ENCODE results near the gene PYDC1.
"Not testable (repeated sequence)": the region's sequence is repeated elsewhere in the genome, so short reads cannot be mapped to it uniquely, and the experiment has no call there.

PYDC1 gene

DNA sequence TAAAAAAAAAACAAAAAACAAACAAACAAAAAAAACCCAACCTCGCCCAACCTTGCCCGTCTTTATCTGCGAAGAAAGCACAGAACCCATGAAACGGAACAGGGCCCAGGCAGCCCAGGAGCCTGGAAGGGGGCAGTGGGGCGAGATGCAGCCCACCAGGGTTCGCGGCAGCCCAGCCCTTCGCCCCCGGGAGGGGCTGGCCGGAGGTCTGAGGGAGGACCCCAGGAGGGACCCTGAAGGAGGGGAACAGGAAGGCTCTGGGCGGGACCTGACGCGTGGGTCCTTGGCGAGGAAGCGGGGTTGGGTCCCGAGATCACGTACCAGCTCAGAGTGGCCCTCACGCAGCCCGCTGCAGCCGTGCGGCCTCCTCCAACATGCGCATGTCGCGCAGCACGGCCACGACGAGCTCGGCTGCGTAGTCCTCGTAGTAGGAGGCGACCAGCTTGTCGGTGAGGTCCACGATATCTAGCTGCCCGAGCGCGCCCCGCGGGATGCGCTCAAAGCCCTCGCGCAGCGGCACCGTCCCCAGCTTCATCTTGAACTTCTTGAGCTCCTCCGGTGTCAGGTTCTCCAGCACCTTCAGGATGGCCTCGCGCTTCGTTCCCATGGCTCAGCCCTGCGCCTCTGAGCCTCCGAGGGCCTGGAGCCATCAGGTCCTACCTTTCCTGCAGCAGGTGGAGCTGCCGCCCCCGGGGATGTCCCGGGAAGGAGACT is at the start of gene PYDC1:
Gene PYDC1 (minus strand): TSS at position 714 of the 714 bp plus-strand sequence. CDS start 107 bp downstream, at position 607.
- no peak for DNase-seq (ENCODE audit: low read depth in 2 of 2)

- peak; percentile 65 to 76 for DNase-seq (ENCODE audit: low read depth in 2 of 2)
Measured at GRCh38 chr16:31265329-31266245, 48.7 kb upstream of the PYDC1 start.

GRCh38 chr16:31262084-31262483 is 45.1 kb upstream of the PYDC1 start:
- no peak for DNase-seq (ENCODE audit: low read depth in 2 of 2)

DNA sequence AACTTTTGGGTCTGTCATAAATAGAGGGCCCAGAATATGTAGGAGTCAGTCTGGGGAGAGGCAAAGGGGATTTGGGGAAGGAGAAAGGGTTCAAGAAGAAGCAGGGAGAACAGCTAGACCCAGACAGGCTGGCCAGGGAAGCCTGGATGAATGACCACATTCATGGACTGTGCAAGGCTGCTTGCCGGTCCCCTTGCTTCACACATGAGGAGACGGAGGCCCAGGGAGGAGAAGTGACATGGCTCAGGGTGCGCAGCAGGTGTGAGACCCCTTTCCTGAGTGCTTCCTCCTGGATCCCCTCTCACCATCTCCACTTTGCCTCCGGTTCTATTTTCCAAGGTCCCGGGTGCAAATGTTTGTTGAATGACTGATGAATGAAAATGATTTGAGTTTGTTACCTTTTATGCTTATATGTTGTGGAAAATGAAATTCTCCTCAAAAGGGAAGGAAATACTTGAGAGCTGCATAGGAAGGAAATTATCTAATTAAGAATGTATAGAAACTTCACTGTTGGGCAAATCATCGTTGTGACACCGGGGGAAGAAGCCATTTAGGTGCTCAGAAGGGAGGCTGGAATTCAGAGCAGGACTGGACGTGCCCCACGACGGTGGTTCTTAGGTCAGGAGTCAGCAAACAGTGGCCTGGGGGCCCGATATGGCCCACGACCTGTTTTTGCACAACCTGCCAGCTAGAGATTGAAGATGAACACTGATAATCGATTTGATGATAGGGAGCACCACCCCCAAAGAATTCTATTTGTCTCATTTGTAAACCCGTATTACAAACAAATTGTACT is 43.4 kb upstream of the PYDC1 start:
- no peak for DNase-seq (ENCODE audit: low read depth in 2 of 2)

GRCh38 chr16:31258366-31258765 is 41.4 kb upstream of the PYDC1 start:
- DNase-seq (ENCODE audit: low read depth in 2 of 2): no peak

DNA sequence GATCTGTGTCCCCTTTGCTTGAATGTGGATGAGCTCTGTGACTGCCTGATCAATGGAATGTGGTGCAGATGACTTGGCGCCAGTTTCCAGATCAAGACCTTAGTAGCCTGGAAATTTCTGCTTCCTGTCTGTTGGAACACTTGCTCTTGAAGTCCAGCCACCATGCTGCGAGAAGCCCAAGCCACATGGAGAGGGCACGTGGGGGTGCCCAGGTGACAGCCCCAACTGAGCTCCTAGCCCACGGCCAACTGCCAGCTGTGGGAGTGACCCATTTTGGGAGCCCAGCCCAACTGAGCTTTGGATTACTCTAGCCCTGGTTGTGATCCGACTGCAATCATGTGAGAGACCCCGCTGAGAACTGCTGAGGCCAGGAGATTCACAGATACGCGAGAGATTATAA is 39.5 kb upstream of the PYDC1 start:
- no peak for DNase-seq (ENCODE audit: low read depth in 2 of 2)

GRCh38 chr16:31253642-31254045 is 36.7 kb upstream of the PYDC1 start:
- peak in 1 of 2 experiments; percentile 16 for DNase-seq (ENCODE audit: low read depth in 2 of 2)

DNA sequence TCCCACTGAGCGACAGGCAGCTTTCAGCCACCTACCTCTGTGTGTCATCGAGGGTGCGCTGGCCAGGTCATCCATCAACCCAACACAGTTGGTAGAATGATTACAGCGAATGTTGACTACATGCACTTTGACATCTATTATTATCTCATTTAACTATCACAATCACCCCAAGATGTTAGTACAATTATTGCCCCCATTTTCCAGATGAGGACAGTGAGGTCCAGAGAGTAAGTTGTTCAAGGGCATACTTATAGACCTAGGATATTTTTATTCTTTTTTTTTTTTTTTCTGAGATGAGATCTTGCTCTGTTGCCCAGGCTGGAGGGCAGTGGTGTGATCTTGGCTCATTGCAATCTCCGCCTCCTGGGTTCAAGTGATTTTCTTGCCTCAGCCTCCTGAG is 34.5 kb upstream of the PYDC1 start:
- no peak for DNase-seq (ENCODE audit: low read depth in 2 of 2)

GRCh38 chr16:31250782-31251384 is 33.9 kb upstream of the PYDC1 start:
- DNase-seq (ENCODE audit: low read depth in 2 of 2): no peak

GRCh38 chr16:31248344-31248743 is 31.4 kb upstream of the PYDC1 start:
- DNase-seq (ENCODE audit: low read depth in 2 of 2): no peak

- no peak for DNase-seq (ENCODE audit: low read depth in 2 of 2)
Measured at GRCh38 chr16:31246296-31246695, 29.4 kb upstream of the PYDC1 start.

GRCh38 chr16:31245598-31245997 is 28.7 kb upstream of the PYDC1 start:
- DNase-seq (ENCODE audit: low read depth in 2 of 2): not testable (repeated sequence)

DNA sequence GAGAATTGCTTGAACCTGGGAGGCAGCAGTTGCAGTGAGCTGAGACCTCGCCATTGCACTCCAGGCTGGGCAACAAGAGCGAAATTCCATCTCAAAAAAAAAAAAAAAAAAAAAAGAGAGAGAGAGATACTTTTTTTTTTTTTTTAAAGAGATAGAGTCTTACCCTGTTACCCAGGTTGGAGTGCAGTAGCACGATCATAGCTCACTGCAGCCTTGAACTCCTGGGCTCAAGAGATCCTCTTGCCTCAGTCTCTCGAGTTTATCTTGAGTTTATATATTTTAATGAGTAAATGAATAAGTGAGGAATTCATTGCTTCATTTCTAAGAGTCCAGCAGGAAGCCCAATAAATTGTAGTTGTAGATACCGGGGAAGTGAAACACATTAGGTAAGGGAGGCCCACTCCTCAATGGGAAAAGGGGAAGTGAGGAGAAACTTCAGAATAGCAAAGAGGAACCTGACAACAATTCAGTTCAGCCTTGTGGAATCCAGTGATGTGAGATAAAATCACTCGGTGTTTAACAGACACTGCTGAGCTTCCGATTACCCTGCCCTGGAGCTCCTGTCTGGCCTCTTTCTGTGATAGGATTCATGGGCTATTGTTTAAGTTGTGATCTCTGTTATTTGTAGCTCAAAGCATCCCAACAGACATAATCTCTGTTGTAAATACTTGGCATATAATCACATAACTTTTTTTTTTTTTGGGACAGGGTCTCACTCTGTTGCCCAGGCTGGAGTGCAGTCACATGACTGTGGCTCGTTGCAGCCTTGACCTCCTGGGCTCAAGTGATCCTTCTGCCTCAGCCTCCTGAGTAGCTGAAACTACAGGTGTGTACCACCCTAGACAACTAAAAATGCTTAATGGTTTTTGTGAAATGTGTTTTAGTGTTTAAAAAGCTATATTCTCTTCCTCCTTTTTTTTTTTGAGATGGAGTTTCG is 27.1 kb upstream of the PYDC1 start:
- no peak for DNase-seq (ENCODE audit: low read depth in 2 of 2)

GRCh38 chr16:31242206-31242605 is 25.3 kb upstream of the PYDC1 start:
- DNase-seq (ENCODE audit: low read depth in 2 of 2): no peak

DNA sequence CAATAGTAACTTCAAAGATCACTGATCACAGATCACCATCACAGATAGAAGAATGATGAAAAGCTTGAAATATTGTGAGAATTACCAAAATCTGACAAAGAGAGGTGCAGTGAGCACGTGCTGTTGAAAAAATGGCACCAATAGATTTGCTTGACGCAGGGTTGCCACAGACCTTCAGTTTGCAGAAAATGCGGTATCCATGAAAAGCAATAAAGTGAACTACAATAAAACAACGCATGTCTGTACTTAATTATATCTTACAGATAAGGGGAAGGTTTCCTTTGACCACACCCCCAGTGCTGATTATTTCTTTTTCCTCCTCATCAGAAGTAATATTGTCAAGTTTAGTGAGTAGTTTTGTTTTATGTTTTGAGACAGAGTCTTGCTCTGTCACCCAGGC is 21.1 kb upstream of the PYDC1 start:
- DNase-seq (ENCODE audit: low read depth in 2 of 2): no peak

DNA sequence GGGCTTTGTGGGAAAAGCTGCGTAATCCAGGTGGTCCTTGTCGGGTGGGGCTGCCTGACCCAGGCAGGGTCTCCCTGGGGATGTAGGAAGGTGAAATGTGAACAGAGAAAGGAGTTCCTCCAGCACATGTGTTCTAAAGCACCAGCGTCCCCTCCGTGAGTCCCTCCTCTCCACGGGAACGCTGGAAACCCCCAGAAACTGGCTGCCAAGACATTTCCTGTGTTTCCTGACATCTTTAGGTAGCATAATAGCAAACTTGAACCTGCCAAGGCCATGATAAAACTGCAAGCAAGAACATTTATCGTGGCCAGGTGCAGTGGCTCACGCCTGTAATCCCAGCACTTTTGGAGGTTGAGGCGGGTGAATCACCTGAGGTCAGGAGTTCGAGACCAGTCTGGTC is 12.6 kb upstream of the PYDC1 start:
- no peak for DNase-seq (ENCODE audit: low read depth in 2 of 2)

GRCh38 chr16:31228206-31228605 is 11.3 kb upstream of the PYDC1 start:
- DNase-seq (ENCODE audit: low read depth in 2 of 2): no peak

- DNase-seq (ENCODE audit: low read depth in 2 of 2): no peak
Measured at GRCh38 chr16:31225193-31225592, 8.3 kb upstream of the PYDC1 start.

GRCh38 chr16:31224092-31224955 is 7.4 kb upstream of the PYDC1 start:
- no peak for DNase-seq (ENCODE audit: low read depth in 2 of 2)

DNA sequence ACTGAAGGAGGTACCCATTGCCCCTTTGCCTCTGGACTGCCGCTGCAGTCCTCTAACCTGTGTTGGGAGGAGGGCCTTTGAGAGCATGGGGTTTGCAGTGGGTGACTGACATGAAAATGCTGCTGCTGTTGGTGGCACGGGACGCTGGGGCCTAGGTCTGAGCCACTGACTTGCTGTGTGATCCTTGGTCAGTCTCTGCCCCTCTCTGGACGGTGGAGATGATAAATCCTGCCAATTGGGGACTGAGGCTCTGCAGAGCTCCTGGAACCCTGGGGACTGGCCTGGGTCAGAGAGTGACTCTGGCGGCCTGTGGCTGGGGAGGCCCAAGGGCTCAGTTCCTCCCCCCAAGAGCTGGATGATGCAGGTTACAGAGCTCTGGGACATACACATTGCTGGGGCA is 6.1 kb upstream of the PYDC1 start:
- no peak for DNase-seq (ENCODE audit: low read depth in 2 of 2)

Measured in stimulated activated CD4-positive, alpha-beta T cell treated with anti-CD3 and anti-CD28 coated beads, Interleukin-12 subunit alpha, Interleukin-12 subunit beta, amount 100 ng/mL, for 24 hours (primary cell).